ENCODE data around the gene NRG2. TPM values are rescaled to one million over a fixed set of nuclear protein-coding genes. Genes with fewer than 3 reads are reported as not detected.

Gene NRG2
- total RNA-seq, 1 donor from 2014 or later: under 0.01 TPM

DNA sequence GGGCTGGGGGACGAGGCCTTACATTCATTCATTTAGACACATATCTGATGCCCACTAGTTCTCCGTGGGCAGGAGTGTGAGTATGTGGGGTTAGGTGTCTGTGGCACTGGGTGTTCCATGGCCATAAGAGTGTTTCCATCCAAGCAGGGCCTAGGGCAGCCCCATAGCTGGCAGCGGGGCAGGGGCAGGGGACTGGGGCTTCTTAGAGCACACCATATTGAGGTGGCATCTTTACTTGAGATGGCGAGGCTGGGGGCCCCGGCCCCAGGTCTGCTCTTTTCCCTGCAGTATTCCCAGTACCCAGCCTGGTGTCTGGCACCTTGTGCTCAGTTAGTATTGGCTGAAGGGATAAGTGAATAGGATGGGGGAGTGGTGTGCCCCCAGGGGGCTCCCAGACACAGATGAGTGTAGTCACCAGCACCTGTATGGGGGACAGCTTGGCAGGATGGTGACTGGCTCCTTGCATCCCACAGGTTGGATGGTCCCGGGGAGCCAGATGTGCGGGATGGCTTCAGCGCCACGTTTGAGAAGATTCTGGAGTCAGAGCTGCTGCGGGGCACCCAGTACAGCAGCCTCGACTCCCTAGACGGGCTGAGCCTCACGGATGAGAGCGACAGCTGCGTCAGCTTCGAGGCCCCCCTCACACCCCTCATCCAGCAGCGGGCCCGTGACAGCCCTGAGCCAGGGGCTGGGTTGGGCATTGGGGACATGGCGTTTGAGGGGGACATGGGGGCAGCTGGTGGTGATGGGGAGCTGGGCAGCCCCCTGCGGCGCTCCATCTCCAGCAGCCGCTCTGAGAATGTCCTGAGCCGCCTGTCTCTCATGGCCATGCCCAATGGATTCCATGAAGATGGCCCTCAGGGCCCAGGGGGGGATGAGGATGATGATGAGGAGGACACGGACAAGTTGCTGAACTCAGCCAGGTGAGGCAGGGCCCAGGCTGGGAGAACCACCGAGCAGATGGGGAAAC, 230.0 kb downstream of the NRG2 start:
- Histone ChIP-seq H3K27me3 (ENCODE audit: control insufficient read depth, insufficient read depth, low read length) (no peaks in the 10 kb centered on the region), H3K4me3 (ENCODE audit: low read depth, low read length) (no peak overlapping the region), H3K36me3 (ENCODE audit: control insufficient read depth, insufficient read depth, low read length) (no peaks in the 10 kb centered on the region)
- TF ChIP-seq, protein P1, sequence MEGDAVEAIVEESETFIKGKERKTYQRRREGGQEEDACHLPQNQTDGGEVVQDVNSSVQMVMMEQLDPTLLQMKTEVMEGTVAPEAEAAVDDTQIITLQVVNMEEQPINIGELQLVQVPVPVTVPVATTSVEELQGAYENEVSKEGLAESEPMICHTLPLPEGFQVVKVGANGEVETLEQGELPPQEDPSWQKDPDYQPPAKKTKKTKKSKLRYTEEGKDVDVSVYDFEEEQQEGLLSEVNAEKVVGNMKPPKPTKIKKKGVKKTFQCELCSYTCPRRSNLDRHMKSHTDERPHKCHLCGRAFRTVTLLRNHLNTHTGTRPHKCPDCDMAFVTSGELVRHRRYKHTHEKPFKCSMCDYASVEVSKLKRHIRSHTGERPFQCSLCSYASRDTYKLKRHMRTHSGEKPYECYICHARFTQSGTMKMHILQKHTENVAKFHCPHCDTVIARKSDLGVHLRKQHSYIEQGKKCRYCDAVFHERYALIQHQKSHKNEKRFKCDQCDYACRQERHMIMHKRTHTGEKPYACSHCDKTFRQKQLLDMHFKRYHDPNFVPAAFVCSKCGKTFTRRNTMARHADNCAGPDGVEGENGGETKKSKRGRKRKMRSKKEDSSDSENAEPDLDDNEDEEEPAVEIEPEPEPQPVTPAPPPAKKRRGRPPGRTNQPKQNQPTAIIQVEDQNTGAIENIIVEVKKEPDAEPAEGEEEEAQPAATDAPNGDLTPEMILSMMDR (IDR thresholded peaks at IDR 0.05; ENCODE audit: insufficient read depth, low read length, severe bottlenecking): no peak
- no peak for DNase-seq (ENCODE audit: low read depth)
- FAIRE-seq: no peak

DNA sequence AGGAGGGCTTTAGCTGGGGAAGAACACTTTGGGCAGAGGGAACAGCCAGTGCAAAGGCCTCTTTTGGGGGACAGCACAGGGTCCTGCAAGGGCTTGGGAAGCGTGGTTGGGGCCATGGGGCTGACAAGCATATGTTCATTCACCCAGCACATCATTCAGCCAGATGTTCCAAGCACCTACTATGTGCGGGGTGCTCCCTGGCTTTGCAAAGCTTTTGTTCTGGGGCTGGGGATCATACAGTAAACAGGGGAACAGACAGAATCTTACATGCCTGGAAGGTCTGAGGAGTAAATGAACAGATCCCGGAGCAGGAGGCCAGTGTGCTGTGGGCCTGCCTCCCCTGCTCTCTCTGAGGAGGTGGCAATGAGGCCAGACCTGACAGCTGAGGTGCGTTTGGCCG, 230.8 kb downstream of the NRG2 start:
- TF ChIP-seq, protein P1 (IDR thresholded peaks at IDR 0.05; ENCODE audit: insufficient read depth, low read length, severe bottlenecking): no peak
- no peak overlapping the region for H3K4me3 ChIP-seq (ENCODE audit: low read depth, low read length)
- no peaks in the 10 kb centered on the region for H3K36me3 ChIP-seq (ENCODE audit: control insufficient read depth, insufficient read depth, low read length)
- DNase-seq (ENCODE audit: low read depth) (no peak), FAIRE-seq (no peak)
- no peaks in the 10 kb centered on the region for H3K27me3 ChIP-seq (ENCODE audit: control insufficient read depth, insufficient read depth, low read length)

DNA sequence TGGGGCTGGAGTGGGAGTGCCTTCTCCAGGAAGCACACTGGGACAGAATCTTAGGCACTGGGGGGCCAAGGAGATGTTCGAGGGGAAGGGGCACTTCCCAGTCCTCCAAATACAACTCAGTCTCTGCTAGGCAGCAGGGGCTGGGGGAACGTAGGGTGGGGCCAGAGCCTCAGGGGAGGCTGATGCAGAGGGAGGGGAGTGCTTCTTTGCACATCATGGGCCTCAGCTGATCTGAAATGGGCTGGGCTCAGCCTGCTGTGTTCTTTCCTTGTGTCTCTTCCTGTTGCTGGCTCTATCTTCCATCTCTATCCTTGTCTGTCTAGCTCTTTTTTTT, 231.9 kb downstream of the NRG2 start:
- H3K4me3 ChIP-seq (ENCODE audit: low read depth, low read length): no peak overlapping the region
- TF ChIP-seq, protein P1 (IDR thresholded peaks at IDR 0.05; ENCODE audit: insufficient read depth, low read length, severe bottlenecking): no peak
- DNase-seq (ENCODE audit: low read depth) (no peak), FAIRE-seq (no peak)
- H3K36me3 ChIP-seq (ENCODE audit: control insufficient read depth, insufficient read depth, low read length): no peaks in the 10 kb centered on the region
- H3K27me3 ChIP-seq (ENCODE audit: control insufficient read depth, insufficient read depth, low read length): no peaks in the 10 kb centered on the region

DNA sequence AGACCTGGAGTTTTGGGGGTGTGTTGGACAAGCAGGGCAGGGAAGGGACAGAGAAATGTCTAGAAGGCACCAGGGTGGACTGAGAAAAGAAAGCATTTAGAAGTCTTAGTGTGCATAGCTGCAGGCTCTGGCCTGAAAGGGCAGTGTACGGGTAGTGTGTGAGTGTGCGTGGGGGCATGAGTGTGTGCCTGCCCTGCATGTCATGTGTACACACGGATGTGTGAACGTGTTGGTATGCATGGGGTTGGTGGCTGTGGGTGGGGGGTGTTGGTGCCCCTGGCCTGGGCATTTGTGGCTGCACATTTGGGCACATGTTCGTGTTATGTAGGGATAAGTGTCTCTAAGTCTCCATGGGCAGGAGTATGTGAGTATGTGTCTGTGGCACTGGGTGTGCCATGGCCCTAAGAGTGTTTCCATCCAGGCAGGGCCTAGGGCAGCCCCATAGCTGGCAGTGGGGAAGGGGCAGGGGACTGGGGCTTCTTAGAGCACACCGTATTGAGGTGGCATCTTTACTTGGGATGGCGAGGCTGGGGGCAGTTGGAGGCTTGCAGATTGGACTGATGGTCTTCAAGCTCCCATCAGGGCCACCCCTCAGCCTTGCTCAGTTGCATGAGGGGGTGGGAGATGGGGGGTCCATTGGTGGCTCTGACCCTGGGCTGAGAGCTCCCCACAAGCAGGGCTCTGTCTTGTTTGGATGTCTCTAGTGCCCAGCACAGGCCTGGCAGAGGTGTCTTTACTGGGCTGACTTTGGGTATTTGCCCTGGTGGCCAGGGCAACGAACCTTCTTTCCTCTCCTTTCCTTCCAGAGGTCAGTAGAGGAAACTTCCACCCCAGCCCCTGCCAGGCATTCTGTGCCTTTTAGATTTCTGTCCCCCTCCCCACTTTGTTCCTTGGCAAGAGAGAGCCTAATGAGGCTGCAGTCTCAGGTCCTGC, 232.5 kb downstream of the NRG2 start:
- DNase-seq (ENCODE audit: low read depth) (no peak), FAIRE-seq (peak; percentile 36)
- TF ChIP-seq, protein P1 (IDR thresholded peaks at IDR 0.05; ENCODE audit: insufficient read depth, low read length, severe bottlenecking): no peak
- no peak overlapping the region for H3K4me3 ChIP-seq (ENCODE audit: low read depth, low read length)
- H3K27me3 ChIP-seq (ENCODE audit: control insufficient read depth, insufficient read depth, low read length): no peaks in the 10 kb centered on the region
- H3K36me3 ChIP-seq (ENCODE audit: control insufficient read depth, insufficient read depth, low read length): no peaks in the 10 kb centered on the region

DNA sequence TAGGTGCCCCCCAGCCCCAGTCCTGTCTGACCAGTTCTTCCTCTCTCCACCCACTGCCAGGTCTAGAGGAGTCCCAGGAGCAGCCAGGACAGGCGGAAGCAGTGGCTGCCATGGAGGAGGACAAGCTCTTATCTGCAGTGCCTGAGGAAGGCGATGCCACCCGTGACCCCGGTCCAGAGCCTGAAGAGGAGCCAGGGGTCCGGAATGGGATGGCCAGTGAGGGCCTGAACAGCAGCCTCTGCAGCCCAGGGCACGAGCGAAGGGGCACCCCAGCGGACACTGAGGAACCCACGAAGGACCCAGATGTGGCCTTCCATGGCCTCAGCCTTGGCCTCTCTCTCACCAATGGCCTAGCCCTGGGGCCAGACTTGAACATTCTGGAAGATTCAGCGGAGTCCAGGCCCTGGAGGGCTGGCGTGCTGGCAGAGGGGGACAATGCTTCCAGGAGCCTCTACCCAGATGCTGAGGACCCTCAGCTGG, 233.7 kb downstream of the NRG2 start:
- H3K4me3 ChIP-seq (ENCODE audit: low read depth, low read length): no peak overlapping the region
- H3K36me3 ChIP-seq (ENCODE audit: control insufficient read depth, insufficient read depth, low read length): no peaks in the 10 kb centered on the region
- no peak for DNase-seq (ENCODE audit: low read depth)
- TF ChIP-seq, protein P1 (IDR thresholded peaks at IDR 0.05; ENCODE audit: insufficient read depth, low read length, severe bottlenecking): no peak
- no peak for FAIRE-seq
- H3K27me3 ChIP-seq (ENCODE audit: control insufficient read depth, insufficient read depth, low read length): no peaks in the 10 kb centered on the region

Data from bronchial epithelial cell (primary cell).